Placental pericyte (primary cell): ENCODE measurements around the gene SHOX. TPM values are rescaled to one million over a fixed set of nuclear protein-coding genes. Genes with fewer than 3 reads are reported as not detected.

Experiments used
- total RNA-seq: library from RNA; depleted of rRNA; stranded (reverse); fragments of >200 nt; gene quantifications from 2 replicates; pipeline ENCODE4 v1.2.3, GENCODE V29; 2012

Gene SHOX
- not detected in 2 replicates for total RNA-seq

GRCh38 chrX:630612-631496, at the start of gene SHOX:
Gene SHOX (plus strand): TSS chrX:630791. CDS start chrX:630898, 107 bp downstream.

Other genes starting within 250 kb of the SHOX start
- gene PPP2R3B, start 243.9 kb upstream of the SHOX start, total RNA-seq: 7.7 and 17.6 TPM in 2 replicates